Pancreas (tissue), 10 donors: Measurements from ENCODE around the gene MACROD2. TPM values are rescaled to one million over a fixed set of nuclear protein-coding genes. Genes with fewer than 3 reads are reported as not detected.

ENCODE experiments used
- ATAC-seq, 4 donors: fragments of 200-7000 bp; cut with Tn5 transposase; one replicate each; pipeline versions ENCODE4 v1.8.0 to v1.9.1; 2020; ENCODE audit warnings: mild to moderate bottlenecking in 4 of 4, moderate library complexity in 4 of 4
- DNase-seq, 6 donors: peaks; one replicate each; pipeline ENCODE4 v3.0.0-alpha.2; 2020
- FAIRE-seq: peaks from 2 replicates; lab custom pipeline; 2012; peaks lifted over from hg19 to GRCh38; lab: Jason Lieb, UNC
- H3K27ac ChIP-seq, 4 donors: fragments of 200-600 bp; sonication (generic); 1 replicate in 3 of 4; 2 replicates in 1 of 4; pipeline versions ENCODE4 v1.5.0 to v1.8.0; 2020
- H3K27me3 ChIP-seq, 4 donors: fragments of 200-600 bp; one replicate each; pipeline ENCODE4 v1.8.0; 2021
- H3K36me3 ChIP-seq, 3 donors: fragments of 200-600 bp; sonication (generic) in 1 of 3; one replicate each; pipeline versions ENCODE4 v1.5.0 to v1.8.0; 2020 to 2021
- H3K4me1 ChIP-seq, 3 donors: fragments of 200-600 bp; one replicate each; pipeline ENCODE4 v1.8.0; 2021
- H3K4me3 ChIP-seq, 4 donors: fragments of 200-600 bp; sonication (generic) in 2 of 4; one replicate each; pipeline versions ENCODE4 v1.5.0 to v1.8.0; 2020 to 2021
- H3K9me3 ChIP-seq, 4 donors: fragments of 200-600 bp; one replicate each; pipeline ENCODE4 v1.8.0; 2021
- WGBS, 2 donors: extraction: QIAGEN DNeasy Blood & Tissue Kit; methylation state at CpG; one replicate each; pipeline ENCODE4 v1.1.7; 2013; 5-methylcytosine and 5-hydroxymethylcytosine counted together
- intact Hi-C, 3 donors: fragments of 100-400 bp; cut with DNase I; formaldehyde crosslinking; loops; one replicate each; pipeline versions ENCODE4 v1.11.1 to v1.14.2; 2022
- polyA plus RNA-seq, 2 donors: library from polyadenylated mRNA; stranded (reverse); fragments of 200-250 nt; gene quantifications; one replicate each; pipeline ENCODE4 v1.2.3, GENCODE V29; 2013
- total RNA-seq, 6 donors: library from RNA; stranded (reverse); fragmentation: NEBNext Ultra II Directional in 4 of 6; extraction: Animal tissue kit (Norgen Biotek cat#: 25700) in 4 of 6; gene quantifications; one replicate each; pipeline versions ENCODE4 v1.2.1 to v1.2.4, GENCODE V29; 2021 to 2023
- TF ChIP-seq, protein P1 (sequence below), 4 donors: fragments of 200-600 bp; sonication (generic) in 3 of 4; IDR thresholded peaks; one replicate each; pipeline versions ENCODE4 v1.5.0 to v1.8.0; 2021; ENCODE audit warnings: antibody characterized with exemption in 4 of 4
- donor health status: healthy with polysubstance abuse.
- donor health status: DM: no; HTN: no; CAD: no; lungs with moderate emphysema.
- donor health status: DM: no; HTN: no; CAD: no.
- donor health status: control.
- donor health status: control.
- donor health status: Bipolar disorder and iron deficiency.
- donor health status: DM: yes; HTN: yes; CAD: no.
- donor health status: DM: no; HTN: no; CAD: no.
- donor health status: DM: no; HTN: no; CAD: no.
- donor health status: DM: yes; HTN: yes; CAD: no.

Gene MACROD2
- total and polyA plus RNA-seq, 8 donors: 1.7 to 4.9 (median 2.7) TPM

DNA sequence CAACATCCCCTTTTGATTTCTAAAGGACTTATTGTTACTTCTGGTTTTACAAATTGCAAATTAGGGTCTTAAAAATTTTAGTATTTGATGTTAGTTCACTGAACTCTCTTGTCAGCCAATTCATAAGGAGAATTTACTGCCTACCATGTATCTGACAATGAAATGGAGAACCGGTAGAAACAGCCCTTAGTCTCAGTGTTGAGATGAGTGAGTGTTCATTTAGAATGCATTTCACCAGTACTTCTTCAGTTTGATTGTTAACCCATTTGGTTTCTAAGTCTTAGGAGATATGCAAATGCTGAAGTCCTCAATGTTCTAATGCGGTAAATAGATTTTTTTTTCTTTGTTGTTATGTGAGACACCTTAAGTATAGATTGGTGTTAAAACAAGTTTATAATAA is 958.4 kb downstream of the MACROD2 start:
- Histone ChIP-seq H3K36me3 (no peaks in the 10 kb centered on the region), H3K4me3 (no peak overlapping the region), H3K4me1 (no peaks in the 10 kb centered on the region), H3K9me3 (no peaks in the 10 kb centered on the region), H3K27ac (no peak overlapping the region), H3K27me3 (no peaks in the 10 kb centered on the region)
- intact Hi-C loops: no loop called here
- WGBS, 2 donors: 96 to 98% methylated on average over 2 of the region's 2 CpGs
- FAIRE-seq: no peak
- DNase-seq: no peak
- ATAC-seq: no peak
- TF ChIP-seq, protein P1, sequence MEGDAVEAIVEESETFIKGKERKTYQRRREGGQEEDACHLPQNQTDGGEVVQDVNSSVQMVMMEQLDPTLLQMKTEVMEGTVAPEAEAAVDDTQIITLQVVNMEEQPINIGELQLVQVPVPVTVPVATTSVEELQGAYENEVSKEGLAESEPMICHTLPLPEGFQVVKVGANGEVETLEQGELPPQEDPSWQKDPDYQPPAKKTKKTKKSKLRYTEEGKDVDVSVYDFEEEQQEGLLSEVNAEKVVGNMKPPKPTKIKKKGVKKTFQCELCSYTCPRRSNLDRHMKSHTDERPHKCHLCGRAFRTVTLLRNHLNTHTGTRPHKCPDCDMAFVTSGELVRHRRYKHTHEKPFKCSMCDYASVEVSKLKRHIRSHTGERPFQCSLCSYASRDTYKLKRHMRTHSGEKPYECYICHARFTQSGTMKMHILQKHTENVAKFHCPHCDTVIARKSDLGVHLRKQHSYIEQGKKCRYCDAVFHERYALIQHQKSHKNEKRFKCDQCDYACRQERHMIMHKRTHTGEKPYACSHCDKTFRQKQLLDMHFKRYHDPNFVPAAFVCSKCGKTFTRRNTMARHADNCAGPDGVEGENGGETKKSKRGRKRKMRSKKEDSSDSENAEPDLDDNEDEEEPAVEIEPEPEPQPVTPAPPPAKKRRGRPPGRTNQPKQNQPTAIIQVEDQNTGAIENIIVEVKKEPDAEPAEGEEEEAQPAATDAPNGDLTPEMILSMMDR (IDR thresholded peaks at IDR 0.05): no peak

DNA sequence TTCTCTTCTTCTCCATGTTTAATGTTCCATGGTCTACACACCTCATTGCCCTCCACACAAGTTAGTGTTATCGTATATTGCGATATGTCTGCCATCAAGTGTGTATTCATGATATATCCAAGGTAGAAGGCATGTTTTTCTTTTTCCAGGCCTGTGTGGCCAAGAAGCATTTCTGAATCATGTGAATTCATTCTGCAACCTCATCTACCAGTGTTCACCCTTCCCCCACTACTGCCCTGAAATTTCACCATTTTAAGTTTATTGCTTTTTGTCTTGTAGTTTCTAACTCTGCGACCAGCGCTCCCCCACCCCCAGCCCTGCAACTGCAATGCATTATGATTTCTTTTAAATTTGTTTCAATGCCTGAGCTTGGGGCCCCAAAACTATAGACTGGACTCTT is 960.1 kb downstream of the MACROD2 start:
- ATAC-seq: no peak
- no peaks in the 10 kb centered on the region for H3K36me3 ChIP-seq

GRCh38 chr20:14956026-14956425 is 960.7 kb downstream of the MACROD2 start:
- H3K36me3 ChIP-seq: no peaks in the 10 kb centered on the region
- no peaks in the 10 kb centered on the region for H3K27me3 ChIP-seq
- H3K4me1 ChIP-seq: no peaks in the 10 kb centered on the region
- no peaks in the 10 kb centered on the region for H3K9me3 ChIP-seq
- WGBS, 2 donors: 38 to 41% methylated on average over 3 of the region's 3 CpGs
- peak in 1 of 4 donors; percentile 54 for ATAC-seq
- FAIRE-seq: no peak
- intact Hi-C loops: no loop called here
- H3K4me3 ChIP-seq: no peak overlapping the region
- TF ChIP-seq, protein P1 (IDR thresholded peaks at IDR 0.05): no peak
- no peak for DNase-seq
- H3K27ac ChIP-seq: no peak overlapping the region

More for the DNA sequence above, 960.1 kb downstream of the MACROD2 start:
- intact Hi-C loops: no loop called here
- Histone ChIP-seq H3K4me3 (no peak overlapping the region), H3K27ac (no peak overlapping the region), H3K27me3 (no peaks in the 10 kb centered on the region), H3K4me1 (no peaks in the 10 kb centered on the region), H3K9me3 (no peaks in the 10 kb centered on the region)
- TF ChIP-seq, protein P1 (IDR thresholded peaks at IDR 0.05): no peak
- FAIRE-seq (no peak), DNase-seq (no peak)
- WGBS, 2 donors: 95% methylated on average over 4 of the region's 4 CpGs

GRCh38 chr20:14956538-14956937 is 961.2 kb downstream of the MACROD2 start:
- Histone ChIP-seq H3K27me3 (no peaks in the 10 kb centered on the region), H3K27ac (no peak overlapping the region), H3K36me3 (no peaks in the 10 kb centered on the region), H3K4me3 (no peak overlapping the region), H3K9me3 (no peaks in the 10 kb centered on the region), H3K4me1 (no peaks in the 10 kb centered on the region)
- TF ChIP-seq, protein P1 (IDR thresholded peaks at IDR 0.05): no peak
- FAIRE-seq (no peak), DNase-seq (no peak), ATAC-seq (no peak)
- intact Hi-C loops: no loop called here
- WGBS, 2 donors: 83 to 93% methylated on average over 5 of the region's 5 CpGs

GRCh38 chr20:14957402-14957801 is 962.1 kb downstream of the MACROD2 start:
- ATAC-seq: no peak
- no peaks in the 10 kb centered on the region for H3K27me3 ChIP-seq
- intact Hi-C loops: no loop called here
- H3K9me3 ChIP-seq: no peaks in the 10 kb centered on the region
- TF ChIP-seq, protein P1 (IDR thresholded peaks at IDR 0.05): no peak
- H3K4me3 ChIP-seq: no peak overlapping the region
- no peaks in the 10 kb centered on the region for H3K36me3 ChIP-seq
- no peaks in the 10 kb centered on the region for H3K4me1 ChIP-seq
- FAIRE-seq: no peak
- 89% methylated on average over 4 of the region's 4 CpGs for WGBS, 2 donors
- DNase-seq: no peak
- no peak overlapping the region for H3K27ac ChIP-seq
